ENCODE results near the gene CPA4. TPM values are rescaled to one million over a fixed set of nuclear protein-coding genes. Genes with fewer than 3 reads are reported as not detected.

Gene CPA4
- total and polyA plus RNA-seq, 4 donors = 0.03 to 0.05 TPM; not detected in 2

GRCh38 chr7:130254555-130254954 lies 38.4 kb upstream of the CPA4 start:
- peaks cover 10 to 20% (median 16%) of the 10 kb centered on the region in 4 donors for H3K9me3 ChIP-seq (ENCODE audit: control insufficient read depth in 4 of 4, low read length in 3 of 4)
- H3K4me1 ChIP-seq (ENCODE audit: control insufficient read depth in 4 of 4, insufficient read depth in 4 of 4, low read length in 3 of 4) = no peaks in the 10 kb centered on the region
- no peaks in the 10 kb centered on the region for H3K36me3 ChIP-seq (ENCODE audit: control insufficient read depth in 4 of 4, insufficient read depth in 3 of 4, low read depth in 1 of 4, low read length in 3 of 4)
- TF ChIP-seq EGR1 (IDR thresholded peaks at IDR 0.05; ENCODE audit: low read depth in 2 of 2) = no peak
- TF ChIP-seq SP1 (IDR thresholded peaks at IDR 0.05) = no peak
- no peak for TF ChIP-seq HNF4A (conservative IDR thresholded peaks at IDR 0.05)
- TF ChIP-seq HNF4G (IDR thresholded peaks at IDR 0.05) = no peak
- no peak for TF ChIP-seq TAF1 (conservative IDR thresholded peaks at IDR 0.05)
- TF ChIP-seq JUND (IDR thresholded peaks at IDR 0.05) = no peak
- TF ChIP-seq ZBTB33 (IDR thresholded peaks at IDR 0.05) = no peak
- H3K4me3 ChIP-seq (ENCODE audit: low read depth in 1 of 3, low read length in 3 of 3) = no peak overlapping the region
- WGBS = 68% methylated on average over 6 of the region's 6 CpGs
- DNase-seq (ENCODE audit: low spot score) = no peak
- H3K27me3 ChIP-seq (ENCODE audit: control insufficient read depth in 4 of 4, insufficient read depth in 4 of 4, low read length in 3 of 4) = no peaks in the 10 kb centered on the region
- no peak overlapping the region for H3K9ac ChIP-seq (ENCODE audit: low read depth in 1 of 2, low read length in 2 of 2)
- no peak overlapping the region for H3K27ac ChIP-seq (ENCODE audit: low read depth in 1 of 2, low read length in 2 of 2)

GRCh38 chr7:130256704-130257103 lies 36.3 kb upstream of the CPA4 start:
- H3K36me3 ChIP-seq (ENCODE audit: control insufficient read depth in 4 of 4, insufficient read depth in 3 of 4, low read depth in 1 of 4, low read length in 3 of 4) = no peaks in the 10 kb centered on the region
- H3K4me1 ChIP-seq (ENCODE audit: control insufficient read depth in 4 of 4, insufficient read depth in 4 of 4, low read length in 3 of 4) = no peaks in the 10 kb centered on the region
- H3K4me3 ChIP-seq (ENCODE audit: low read depth in 1 of 3, low read length in 3 of 3) = no peak overlapping the region
- no peaks in the 10 kb centered on the region for H3K27me3 ChIP-seq (ENCODE audit: control insufficient read depth in 4 of 4, insufficient read depth in 4 of 4, low read length in 3 of 4)
- H3K27ac ChIP-seq (ENCODE audit: low read depth in 1 of 2, low read length in 2 of 2) = no peak overlapping the region
- no peak overlapping the region for H3K9ac ChIP-seq (ENCODE audit: low read depth in 1 of 2, low read length in 2 of 2)
- WGBS = 67% methylated on average over 2 of the region's 2 CpGs
- no peak for DNase-seq (ENCODE audit: low spot score)
- no peak for TF ChIP-seq SP1 (IDR thresholded peaks at IDR 0.05)
- no peak for TF ChIP-seq GABPA (IDR thresholded peaks at IDR 0.05 in 1 of 2, conservative IDR thresholded peaks at IDR 0.05 in 1 of 2)
- TF ChIP-seq FOXA1 (IDR thresholded peaks at IDR 0.05) = no peak
- no peak for TF ChIP-seq CTCF (IDR thresholded peaks at IDR 0.05; ENCODE audit: low read depth, low read length, missing input control)
- TF ChIP-seq RXRA (IDR thresholded peaks at IDR 0.05) = no peak
- TF ChIP-seq MAX (IDR thresholded peaks at IDR 0.05) = no peak
- TF ChIP-seq HNF4A (conservative IDR thresholded peaks at IDR 0.05) = no peak
- no peak for TF ChIP-seq TAF1 (conservative IDR thresholded peaks at IDR 0.05)
- peaks cover 13 to 31% (median 16%) of the 10 kb centered on the region in 4 donors for H3K9me3 ChIP-seq (ENCODE audit: control insufficient read depth in 4 of 4, low read length in 3 of 4)

GRCh38 chr7:130258494-130259078 lies 34.4 kb upstream of the CPA4 start:
- no peak overlapping the region for H3K27ac ChIP-seq (ENCODE audit: low read depth in 1 of 2, low read length in 2 of 2)
- no peak for DNase-seq (ENCODE audit: low spot score)
- no peak overlapping the region for H3K9ac ChIP-seq (ENCODE audit: low read depth in 1 of 2, low read length in 2 of 2)
- no peaks in the 10 kb centered on the region for H3K4me1 ChIP-seq (ENCODE audit: control insufficient read depth in 4 of 4, insufficient read depth in 4 of 4, low read length in 3 of 4)
- H3K9me3 ChIP-seq (ENCODE audit: control insufficient read depth in 4 of 4, low read length in 3 of 4) = peaks cover 16 to 31% (median 17%) of the 10 kb centered on the region in 4 donors
- TF ChIP-seq FOXA1 (IDR thresholded peaks at IDR 0.05) (no peak), JUND (IDR thresholded peaks at IDR 0.05) (no peak), TAF1 (conservative IDR thresholded peaks at IDR 0.05) (no peak), SP1 (IDR thresholded peaks at IDR 0.05) (no peak)
- no peak overlapping the region for H3K4me3 ChIP-seq (ENCODE audit: low read depth in 1 of 3, low read length in 3 of 3)
- no peaks in the 10 kb centered on the region for H3K27me3 ChIP-seq (ENCODE audit: control insufficient read depth in 4 of 4, insufficient read depth in 4 of 4, low read length in 3 of 4)
- 52% methylated on average over 1 of the region's 1 CpG for WGBS
- H3K36me3 ChIP-seq (ENCODE audit: control insufficient read depth in 4 of 4, insufficient read depth in 3 of 4, low read depth in 1 of 4, low read length in 3 of 4) = no peaks in the 10 kb centered on the region

All from liver (tissue), 9 donors.